Tibial artery (tissue), 4 donors: ENCODE measurements around the gene GRIK1.
"Not testable (repeated sequence)": the region's sequence is repeated elsewhere in the genome, so short reads cannot be mapped to it uniquely, and the experiment has no call there.

ENCODE experiments used
- DNase-seq, 2 donors: peaks; one replicate each; pipeline ENCODE4 v3.0.0-alpha.2; 2019
- H3K27ac ChIP-seq, 2 donors: fragments of 200-600 bp; sonication (generic) in 1 of 2; 1 replicate in 1 of 2; 2 replicates in 1 of 2; pipeline ENCODE4 v1.5.1; 2018 to 2019; ENCODE audit warnings: mild to moderate bottlenecking in 1 of 2
- H3K27me3 ChIP-seq, 2 donors: fragments of 200-600 bp; sonication (generic) in 1 of 2; one replicate each; pipeline versions ENCODE4 v1.5.1 to v1.6.0; 2016 to 2019
- H3K36me3 ChIP-seq, 3 donors: fragments of 200-600 bp; sonication (generic) in 2 of 3; one replicate each; pipeline ENCODE4 v1.5.1; 2016 to 2019; ENCODE audit warnings: mild to moderate bottlenecking in 2 of 3
- H3K4me1 ChIP-seq, 4 donors: fragments of 200-600 bp; sonication (generic) in 2 of 4; 1 replicate in 3 of 4; 2 replicates in 1 of 4; pipeline ENCODE4 v1.5.1; 2016 to 2019
- H3K4me3 ChIP-seq, 2 donors: fragments of 200-600 bp; sonication (generic) in 1 of 2; 1 replicate in 1 of 2; 2 replicates in 1 of 2; pipeline ENCODE4 v1.5.1; 2018 to 2019; ENCODE audit warnings: mild to moderate bottlenecking in 2 of 2
- H3K9me3 ChIP-seq, 3 donors: fragments of 200-600 bp; sonication (generic) in 1 of 3; one replicate each; pipeline ENCODE4 v1.5.1; 2016 to 2019
- CTCF ChIP-seq, 2 experiments: fragments of 200-600 bp in 1 of 2; fragments of 450-650 bp in 1 of 2; IDR thresholded peaks; one replicate each; pipeline ENCODE4 v1.5.1; 2017 to 2019; ENCODE audit warnings: antibody characterized with exemption in 2 of 2, mild to moderate bottlenecking in 1 of 2, moderate library complexity in 1 of 2
- intact Hi-C: fragments of 100-400 bp; cut with DNase I; formaldehyde crosslinking; loops from one replicate; pipeline ENCODE4 v1.15.0; 2023; ENCODE audit warnings: low total_unique reads

The GRIK1 gene

GRCh38 chr21:29613877-29614276 is 325.9 kb downstream of the GRIK1 start:
- no peak overlapping the region for H3K4me3 ChIP-seq
- no peaks in the 10 kb centered on the region for H3K4me1 ChIP-seq
- no peaks in the 10 kb centered on the region for H3K27me3 ChIP-seq
- H3K27ac ChIP-seq = no peak overlapping the region
- no peak for TF ChIP-seq CTCF (IDR thresholded peaks at IDR 0.05)
- H3K9me3 ChIP-seq = no peaks in the 10 kb centered on the region
- intact Hi-C loops = no loop called here
- H3K36me3 ChIP-seq = no peaks in the 10 kb centered on the region
- DNase-seq = no peak

- no peak for TF ChIP-seq CTCF (IDR thresholded peaks at IDR 0.05)
- Histone ChIP-seq H3K9me3 (no peaks in the 10 kb centered on the region), H3K27me3 (no peaks in the 10 kb centered on the region), H3K4me1 (no peaks in the 10 kb centered on the region), H3K4me3 (no peak overlapping the region), H3K36me3 (no peaks in the 10 kb centered on the region), H3K27ac (no peak overlapping the region)
- intact Hi-C loops = no loop called here
- no peak for DNase-seq
These were observed 326.8 kb downstream of the GRIK1 start for GRCh38 chr21:29613021-29613420.

- H3K9me3 ChIP-seq = no peaks in the 10 kb centered on the region
- H3K4me3 ChIP-seq = no peak overlapping the region
- no peak for TF ChIP-seq CTCF (IDR thresholded peaks at IDR 0.05)
- intact Hi-C loops = no loop called here
- no peaks in the 10 kb centered on the region for H3K27me3 ChIP-seq
- DNase-seq = no peak
- H3K27ac ChIP-seq = no peak overlapping the region
- no peaks in the 10 kb centered on the region for H3K36me3 ChIP-seq
- no peaks in the 10 kb centered on the region for H3K4me1 ChIP-seq
These were observed 328.9 kb downstream of the GRIK1 start for GRCh38 chr21:29610779-29611360.

- intact Hi-C loops = no loop called here
- no peak for TF ChIP-seq CTCF (IDR thresholded peaks at IDR 0.05)
- Histone ChIP-seq H3K9me3 (no peaks in the 10 kb centered on the region), H3K27ac (no peak overlapping the region), H3K27me3 (no peaks in the 10 kb centered on the region), H3K36me3 (no peaks in the 10 kb centered on the region), H3K4me1 (no peaks in the 10 kb centered on the region), H3K4me3 (no peak overlapping the region)
- DNase-seq = no peak
These were observed 333.2 kb downstream of the GRIK1 start for GRCh38 chr21:29606613-29607012.

- intact Hi-C loops, DNase-seq, H3K27me3 ChIP-seq: not testable (repeated sequence)
These were observed 334.6 kb downstream of the GRIK1 start for GRCh38 chr21:29605219-29605618.

GRCh38 chr21:29604076-29604475 is 335.7 kb downstream of the GRIK1 start:
- Histone ChIP-seq H3K4me3 (no peak overlapping the region), H3K36me3 (no peaks in the 10 kb centered on the region), H3K9me3 (no peaks in the 10 kb centered on the region), H3K27me3 (no peaks in the 10 kb centered on the region), H3K27ac (no peak overlapping the region), H3K4me1 (no peaks in the 10 kb centered on the region)
- no peak for TF ChIP-seq CTCF (IDR thresholded peaks at IDR 0.05)
- intact Hi-C loops = no loop called here
- no peak for DNase-seq

More at GRCh38 chr21:29605219-29605618, 334.6 kb downstream of the GRIK1 start:
- not testable (repeated sequence) for H3K4me1 ChIP-seq, H3K36me3 ChIP-seq, H3K27ac ChIP-seq, H3K4me3 ChIP-seq, H3K9me3 ChIP-seq
